GM12878 (cell line): ENCODE measurements around the gene WDR13. TPM values are rescaled to one million over a fixed set of nuclear protein-coding genes. Genes with fewer than 3 reads are reported as not detected.

ENCODE experiments used
- ATAC-seq: fragments of 200-7000 bp; cut with Tn5 transposase; 3 replicates; pipeline ENCODE4 v1.9.1; 2020; ENCODE audit warnings: mild to moderate bottlenecking, moderate library complexity
- BruUV-seq: library from RNA; stranded (reverse); fragments of 400-500 nt; replicated peaks from 2 replicates; lab custom pipeline; 2021; lab: Mats Ljungman, UMichigan
- CTCF ChIA-PET: fragments of 300-600 bp; sonication (Branson Sonifier 250); formaldehyde crosslinking; extraction: SDS; loops from one replicate; lab custom pipeline; 2021; ENCODE audit warnings: inconsistent platforms; lab: Yijun Ruan, JAX
- POLR2A ChIA-PET: fragments of 350-600 bp; formaldehyde crosslinking; extraction: SDS; loops from one replicate; lab custom pipeline; 2021; ENCODE audit warnings: inconsistent platforms; lab: Charles Lee
- RAD21 ChIA-PET: fragments of 300-600 bp; sonication (Branson Sonifier 250); formaldehyde crosslinking; loops from one replicate; lab custom pipeline; 2023; ENCODE audit warnings: antibody characterized with exemption; ENCODE audit not compliant: unreplicated experiment; lab: Charles Lee
- SMC1A ChIA-PET: fragments of 300-600 bp; sonication (Branson Sonifier 250); formaldehyde crosslinking; loops from one replicate; lab custom pipeline; 2023; ENCODE audit not compliant: unreplicated experiment, uncharacterized antibody; lab: Charles Lee
- DNase-seq: peaks from one replicate; pipeline ENCODE4 v3.0.0-alpha.2; 2011; ENCODE audit warnings: low read depth, low spot score
- FAIRE-seq: peaks from 3 replicates; lab custom pipeline; 2011; peaks lifted over from hg19 to GRCh38; lab: Jason Lieb, UNC
- H2AFZ ChIP-seq: 2 replicates; pipeline ENCODE4 v1.6.0; 2011; ENCODE audit warnings: low read depth, low read length, control low read depth; ENCODE audit not compliant: control insufficient read depth
- H3K27ac ChIP-seq: 2 replicates; pipeline ENCODE4 v1.5.1; 2011; ENCODE audit warnings: control low read depth; ENCODE audit not compliant: control insufficient read depth, insufficient read depth
- H3K27me3 ChIP-seq, 2 experiments: replicated peaks in 1 of 2; 2 replicates each; pipeline versions ENCODE4 v1.6.0 to v1.6.1; 2011; ENCODE audit warnings: low read length in 1 of 2; ENCODE audit not compliant: control insufficient read depth in 2 of 2, insufficient read depth in 2 of 2
- H3K36me3 ChIP-seq, 2 experiments: 2 replicates each; pipeline ENCODE4 v1.5.1; 2011; ENCODE audit warnings: low read length in 1 of 2; ENCODE audit not compliant: control insufficient read depth in 2 of 2, insufficient read depth in 2 of 2
- H3K4me1 ChIP-seq: 2 replicates; pipeline ENCODE4 v1.6.1; 2011; ENCODE audit warnings: mild to moderate bottlenecking, low read length, moderate library complexity, mixed read lengths; ENCODE audit not compliant: control insufficient read depth, insufficient read depth
- H3K4me2 ChIP-seq: 2 replicates; pipeline ENCODE4 v1.6.0; 2011; ENCODE audit warnings: control low read depth; ENCODE audit not compliant: control insufficient read depth, insufficient read depth
- H3K4me3 ChIP-seq: fragments of 200-600 bp; sonication (generic); 2 replicates; pipeline ENCODE4 v1.5.1; 2016
- H3K79me2 ChIP-seq: 2 replicates; pipeline ENCODE4 v1.6.0; 2011; ENCODE audit warnings: low read length; ENCODE audit not compliant: control insufficient read depth, insufficient read depth
- H3K9ac ChIP-seq: 2 replicates; pipeline ENCODE4 v1.8.0; 2011; ENCODE audit warnings: low read length, control low read depth, mixed read lengths; ENCODE audit not compliant: control insufficient read depth, insufficient read depth
- H3K9me3 ChIP-seq: replicated peaks from 3 replicates; pipeline ENCODE4 v1.5.1; 2011; ENCODE audit warnings: mild to moderate bottlenecking, low read length; ENCODE audit not compliant: control insufficient read depth, insufficient read depth
- H4K20me1 ChIP-seq: 2 replicates; pipeline ENCODE4 v1.6.0; 2011; ENCODE audit not compliant: control insufficient read depth, insufficient read depth
- E2F4 ChIP-seq: IDR thresholded peaks from 2 replicates; pipeline ENCODE4 v1.6.1; 2012; ENCODE audit warnings: low read depth, low read length, improper control_type of control experiment
- EP300 ChIP-seq, 2 experiments: fragments of 150-350 bp in 1 of 2; IDR thresholded peaks; 2 replicates each; pipeline ENCODE4 v1.6.1; 2011 to 2012; ENCODE audit warnings: low read depth in 2 of 2, low read length in 2 of 2, borderline replicate concordance in 1 of 2, improper control_type of control experiment in 1 of 2, inconsistent platforms in 1 of 2; ENCODE audit not compliant: control insufficient read depth in 1 of 2
- KDM1A ChIP-seq: fragments of 200-600 bp; sonication (generic); IDR thresholded peaks from 2 replicates; pipeline ENCODE4 v1.6.1; 2016; ENCODE audit warnings: borderline replicate concordance
- RCOR1 ChIP-seq: conservative IDR thresholded peaks from 2 replicates; pipeline ENCODE4 v1.6.1; 2012; ENCODE audit warnings: low read depth, low read length, improper control_type of control experiment
- SMC3 ChIP-seq: IDR thresholded peaks from 2 replicates; pipeline ENCODE4 v1.6.1; 2011; ENCODE audit warnings: low read length, improper control_type of control experiment, borderline replicate concordance
- STAT3 ChIP-seq: IDR thresholded peaks from 2 replicates; pipeline ENCODE4 v1.6.1; 2011; ENCODE audit warnings: low read depth, low read length, improper control_type of control experiment
- SUZ12 ChIP-seq: fragments of 200-600 bp; sonication (generic); IDR thresholded peaks from one replicate; pipeline ENCODE4 v1.6.1; 2018; ENCODE audit warnings: antibody characterized with exemption, mild to moderate bottlenecking; ENCODE audit not compliant: unreplicated experiment
- TCF3 ChIP-seq: IDR thresholded peaks from 2 replicates; pipeline ENCODE4 v1.6.1; 2012; ENCODE audit warnings: low read depth, mild to moderate bottlenecking, low read length, borderline replicate concordance; ENCODE audit not compliant: insufficient read depth
- ZBTB33 ChIP-seq: fragments of 450-650 bp; IDR thresholded peaks from 2 replicates; pipeline ENCODE4 v1.6.1; 2017; ENCODE audit warnings: mild to moderate bottlenecking
- ZBTB40 ChIP-seq: fragments of 450-650 bp; IDR thresholded peaks from 2 replicates; pipeline ENCODE4 v1.6.1; 2016; ENCODE audit warnings: mild to moderate bottlenecking, moderate library complexity, borderline replicate concordance
- ZNF207 ChIP-seq: fragments of 450-650 bp; IDR thresholded peaks from 2 replicates; pipeline ENCODE4 v1.6.1; 2014; ENCODE audit warnings: antibody characterized with exemption, mild to moderate bottlenecking, borderline replicate concordance
- ZSCAN29 ChIP-seq: fragments of 450-650 bp; IDR thresholded peaks from 2 replicates; pipeline ENCODE4 v1.6.1; 2017; ENCODE audit warnings: mild to moderate bottlenecking, moderate library complexity
- WGBS: methylation state at CpG from one replicate; pipeline ENCODE4 v1.1.6; 2016; ENCODE audit warnings: low lambda C conversion rate; ENCODE audit not compliant: insufficient replicate concordance, insufficient coverage; ENCODE audit errors: missing lambda C conversion rate; 5-methylcytosine and 5-hydroxymethylcytosine counted together
- in situ Hi-C: fragments of 300-500 bp; cut with MboI; formaldehyde crosslinking; loops from 9 replicates; pipeline ENCODE4 v1.14.3; 2018; ENCODE audit warnings: mixed read lengths
- intact Hi-C: fragments of 100-400 bp; cut with micrococcal nuclease; formaldehyde crosslinking; loops from one replicate; pipeline ENCODE4 v1.14.2; 2022; ENCODE audit not compliant: unreplicated experiment
- polyA plus RNA-seq, 11 experiments: library from polyadenylated mRNA; depleted of rRNA in 4 of 11; unstranded in 6 of 11; stranded (reverse) in 5 of 11; fragments of >200 nt; fragmentation: Nextera tagmentation in 4 of 11; fragmentation: Illumina TruSeq in 1 of 11; extraction: Ambion mirVana in 4 of 11; extraction: Trizol in 1 of 11; gene quantifications; 1 replicate in 1 of 11; 2 replicates in 10 of 11; pipeline versions ENCODE4 v1.2.1 to v1.2.3, GENCODE V29; 2011 to 2016; ENCODE audit warnings: inconsistent platforms in 2 of 11, missing spikeins in 2 of 11, low read depth in 1 of 11
- total RNA-seq, 4 experiments: library from RNA; depleted of rRNA in 3 of 4; stranded (reverse); fragments of >200 nt in 3 of 4; fragmentation: Illumina TruSeq in 1 of 4; extraction: Trizol in 1 of 4; gene quantifications; 2 replicates each; pipeline versions ENCODE4 v1.2.1 to v1.2.3, GENCODE V29; 2013 to 2021

Gene WDR13
- total and polyA plus RNA-seq, 10 of the 15 experiments (the other 5 are each of a cell fraction or from before 2014, with no cell fraction given) = 6.9 to 62.7 (median 28.9) TPM

- peaks cover 12% of the 10 kb centered on the region for H3K4me1 ChIP-seq
- peak within 1 kb of the TSS; percentile 79 for H2AFZ ChIP-seq
- H3K79me2 ChIP-seq = peaks cover 24% of the 10 kb centered on the region
- DNase-seq = peak; percentile 83
- peaks cover 1 to 15% of the 10 kb centered on the region in 2 experiments for H3K36me3 ChIP-seq
- TSS peak; percentile 79 for BruUV-seq
- ChIA-PET RAD21 (interaction anchor here (0.8 to 1.6 kb wide), 4 partner anchors 22 to 469 kb away, joined by 3 to 5 read pairs (median 4); partner anchors contain the start of genes EBP and WDR13), SMC1A (interaction anchor here (0.7 to 1.0 kb wide), 3 partner anchors 36 to 65 kb away, joined by 3 to 4 read pairs (median 3); no protein-coding TSS in a partner anchor), CTCF (interaction anchor here (0.7 to 3.2 kb wide), 2 partner anchors 101 to 491 kb away, joined by 3 to 19 read pairs; no protein-coding TSS in a partner anchor), POLR2A (interaction anchor here (0.5 to 1.7 kb wide), 8 partner anchors 22 to 100 kb away, joined by 3 to 10 read pairs (median 4); partner anchors contain the start of genes EBP, TBC1D25 and WDR13)
- intact Hi-C loops (loop anchor here (1.0 to 2.0 kb wide), 2 partner anchors 35 to 100 kb away; partner anchors contain the start of gene TBC1D25), in situ Hi-C loops (no loop called here)
- peak within 1 kb of the TSS; percentile 94 for H3K9ac ChIP-seq
- no peaks in the 10 kb centered on the region; the same call in 2 of the 3 replicates for H3K9me3 ChIP-seq
- H4K20me1 ChIP-seq = no peaks in the 10 kb centered on the region
- FAIRE-seq = peak; percentile 86
- ATAC-seq = peak; percentile 90
- WGBS = 35% methylated on average over 69 of the region's 71 CpGs
- no peaks in the 10 kb centered on the region for H3K27me3 ChIP-seq
- H3K27ac ChIP-seq = peak within 1 kb of the TSS; percentile 98
- H3K4me2 ChIP-seq = peak within 1 kb of the TSS; percentile 90
- H3K4me3 ChIP-seq = peak within 1 kb of the TSS; percentile 75
- TF ChIP-seq EP300 (IDR thresholded peaks at IDR 0.05; ENCODE audit: borderline replicate concordance in 1 of 2, control insufficient read depth in 1 of 2, low read depth in 2 of 2, low read length in 2 of 2) (no peak), TCF3 (no peak), ZNF207 (peak; percentile 64; the same call in 1 of the 2 replicates), SMC3 (no peak), KDM1A (no peak), ZBTB40 (peak; percentile 94), ZSCAN29 (no peak), RCOR1 (no peak), ZBTB33 (no peak), SUZ12 (no peak), E2F4 (no peak), STAT3 (no peak)
Measured at GRCh38 chrX:48574270-48575266, 22.7 kb upstream of the WDR13 start, which contains the start of gene RBM3. Gene RBM3, plus strand, starts transcription at chrX:48574484. Its CDS starts 697 bp downstream, at chrX:48575181.
